ENCODE results near the gene FGF18.

- TF ChIP-seq CTCF (conservative IDR thresholded peaks at IDR 0.05; ENCODE audit: low read depth, low read length) (no peak), MAFK (IDR thresholded peaks at IDR 0.05; ENCODE audit: low read depth, low read length) (no peak), RCOR1 (IDR thresholded peaks at IDR 0.05; ENCODE audit: insufficient replicate concordance, low read length) (no peak), RAD21 (IDR thresholded peaks at IDR 0.05; ENCODE audit: low read length) (no peak), POLR2A (IDR thresholded peaks at IDR 0.05; ENCODE audit: low read depth, low read length) (no peak), MAZ (IDR thresholded peaks at IDR 0.05; ENCODE audit: borderline replicate concordance, low read depth, low read length) (no peak), MXI1 (IDR thresholded peaks at IDR 0.05; ENCODE audit: borderline replicate concordance, low read depth, low read length) (no peak), FOS (IDR thresholded peaks at IDR 0.05; ENCODE audit: low read depth, low read length) (no peak), USF2 (IDR thresholded peaks at IDR 0.05; ENCODE audit: low read depth, low read length) (no peak), BHLHE40 (IDR thresholded peaks at IDR 0.05; ENCODE audit: low read depth, low read length) (no peak)
Measured at GRCh38 chr5:171485668-171486067, 66.2 kb downstream of the FGF18 start.
